H9 (cell line): Measurements from ENCODE around the gene RERE. TPM values are rescaled to one million over a fixed set of nuclear protein-coding genes. Genes with fewer than 3 reads are reported as not detected.
A peak's percentile ranks its signal among the peaks of the same experiment; 100 is the strongest.

Source experiments
- DNase-seq: peaks from one replicate; pipeline ENCODE4 v3.0.0-alpha.2; 2017
- H2AFZ ChIP-seq: one replicate; pipeline ENCODE4 v1.6.1; 2013; ENCODE audit warnings: mild to moderate bottlenecking, low read length, control low read depth, moderate library complexity
- H2AK5ac ChIP-seq: 2 replicates; pipeline ENCODE4 v1.6.1; 2013; ENCODE audit warnings: low read length, control low read depth, mixed read lengths; ENCODE audit not compliant: insufficient read length
- H2BK120ac ChIP-seq: one replicate; pipeline ENCODE4 v1.6.1; 2013; ENCODE audit warnings: low read depth, mild to moderate bottlenecking, low read length, control low read depth, inconsistent platforms; ENCODE audit not compliant: poor library complexity, severe bottlenecking
- H2BK12ac ChIP-seq: 2 replicates; pipeline ENCODE4 v1.6.1; 2013; ENCODE audit warnings: low read length, control low read depth, mixed read lengths, low read depth; ENCODE audit not compliant: insufficient read length
- H2BK15ac ChIP-seq: 2 replicates; pipeline ENCODE4 v1.6.1; 2013; ENCODE audit warnings: low read depth, low read length, control low read depth
- H2BK20ac ChIP-seq: one replicate; pipeline ENCODE4 v1.6.1; 2013; ENCODE audit warnings: low read depth, mild to moderate bottlenecking, low read length, control low read depth, inconsistent platforms; ENCODE audit not compliant: poor library complexity, severe bottlenecking
- H2BK5ac ChIP-seq: 2 replicates; pipeline ENCODE4 v1.6.1; 2013; ENCODE audit warnings: low read length, control low read depth, mixed read lengths; ENCODE audit not compliant: insufficient read length
- H3K14ac ChIP-seq: 2 replicates; pipeline ENCODE4 v1.6.1; 2013; ENCODE audit warnings: low read length, control low read depth; ENCODE audit not compliant: insufficient read depth
- H3K18ac ChIP-seq: 2 replicates; pipeline ENCODE4 v1.6.1; 2013; ENCODE audit warnings: low read depth, mild to moderate bottlenecking, mixed read lengths, low read length, control low read depth; ENCODE audit not compliant: insufficient read length
- H3K23ac ChIP-seq: 2 replicates; pipeline ENCODE4 v1.6.1; 2013; ENCODE audit warnings: low read length, control low read depth, mixed read lengths, low read depth; ENCODE audit not compliant: insufficient read length
- H3K23me2 ChIP-seq: 2 replicates; pipeline ENCODE4 v1.6.1; 2013; ENCODE audit warnings: low read depth, mild to moderate bottlenecking, mixed read lengths, low read length, control low read depth; ENCODE audit not compliant: insufficient read length, poor library complexity, severe bottlenecking
- H3K27ac ChIP-seq: 2 replicates; pipeline ENCODE4 v1.5.1; 2013; ENCODE audit warnings: low read length, control low read depth, mixed read lengths, low read depth; ENCODE audit not compliant: insufficient read length
- H3K27me3 ChIP-seq: 2 replicates; pipeline ENCODE4 v1.6.1; 2013; ENCODE audit warnings: low read length, control low read depth, inconsistent platforms; ENCODE audit not compliant: insufficient read depth
- H3K4ac ChIP-seq: 2 replicates; pipeline ENCODE4 v1.6.1; 2013; ENCODE audit warnings: low read depth, mild to moderate bottlenecking, control low read depth, inconsistent platforms, low read length, moderate library complexity
- H3K4me1 ChIP-seq: 2 replicates; pipeline ENCODE4 v1.6.1; 2013; ENCODE audit warnings: low read length, control low read depth, inconsistent platforms; ENCODE audit not compliant: insufficient read depth
- H3K4me2 ChIP-seq: 2 replicates; pipeline ENCODE4 v1.6.1; 2013; ENCODE audit warnings: low read length, control low read depth, mixed read lengths; ENCODE audit not compliant: insufficient read length, insufficient read depth
- H3K56ac ChIP-seq: 2 replicates; pipeline ENCODE4 v1.6.1; 2013; ENCODE audit warnings: low read depth, mild to moderate bottlenecking, mixed read lengths, low read length, control low read depth; ENCODE audit not compliant: insufficient read length
- H3K79me1 ChIP-seq: 2 replicates; pipeline ENCODE4 v1.6.1; 2013; ENCODE audit warnings: low read depth, mild to moderate bottlenecking, moderate library complexity, low read length, control low read depth, inconsistent platforms; ENCODE audit not compliant: insufficient read depth, poor library complexity, severe bottlenecking
- H3K79me2 ChIP-seq: 2 replicates; pipeline ENCODE4 v1.6.1; 2013; ENCODE audit warnings: low read length, control low read depth, inconsistent platforms; ENCODE audit not compliant: insufficient read depth
- H3K9ac ChIP-seq: 2 replicates; pipeline ENCODE4 v1.6.1; 2013; ENCODE audit warnings: low read length, control low read depth, mixed read lengths; ENCODE audit not compliant: insufficient read length; ENCODE audit errors: extremely low read depth
- H3K9me3 ChIP-seq: one replicate; pipeline ENCODE4 v1.6.1; 2013; ENCODE audit warnings: low read depth, low read length, inconsistent platforms; ENCODE audit not compliant: control insufficient read depth
- H3T11ph ChIP-seq: one replicate; pipeline ENCODE4 v1.6.1; 2013; ENCODE audit warnings: mild to moderate bottlenecking, low read length, control low read depth, inconsistent platforms
- H4K20me1 ChIP-seq: one replicate; pipeline ENCODE4 v1.6.1; 2013; ENCODE audit not compliant: control insufficient read depth, insufficient read length, insufficient read depth
- H4K5ac ChIP-seq: 2 replicates; pipeline ENCODE4 v1.6.1; 2013; ENCODE audit warnings: low read depth, mild to moderate bottlenecking, mixed read lengths, low read length, control low read depth; ENCODE audit not compliant: insufficient read length
- H4K8ac ChIP-seq: replicated peaks from 2 replicates; pipeline ENCODE4 v1.6.1; 2013; ENCODE audit warnings: low read length, control low read depth, mixed read lengths, low read depth; ENCODE audit not compliant: insufficient read length
- H4K91ac ChIP-seq: 2 replicates; pipeline ENCODE4 v1.6.1; 2013; ENCODE audit warnings: low read depth, mild to moderate bottlenecking, moderate library complexity, mixed read lengths, low read length, control low read depth; ENCODE audit not compliant: insufficient read length
- H3K27ac Mint-ChIP-seq, 3 experiments: 2 replicates in 2 of 3; 3 replicates in 1 of 3; pipeline ENCODE4 v1.8.0; 2020 to 2021; ENCODE audit warnings: mixed read lengths in 3 of 3, mild to moderate bottlenecking in 1 of 3, moderate library complexity in 1 of 3
- H3K27me3 Mint-ChIP-seq: 2 replicates; pipeline ENCODE4 v1.8.0; 2021; ENCODE audit warnings: low read depth, mild to moderate bottlenecking, moderate library complexity, mixed read lengths
- H3K36me3 Mint-ChIP-seq, 3 experiments: 2 replicates in 2 of 3; 3 replicates in 1 of 3; pipeline ENCODE4 v1.8.0; 2020 to 2021; ENCODE audit warnings: low read depth in 3 of 3, mixed read lengths in 3 of 3; ENCODE audit not compliant: insufficient read depth in 1 of 3
- H3K4me1 Mint-ChIP-seq, 2 experiments: 2 replicates each; pipeline ENCODE4 v1.8.0; 2020; ENCODE audit warnings: mixed read lengths in 2 of 2
- H3K4me3 Mint-ChIP-seq, 2 experiments: 2 replicates in 1 of 2; 3 replicates in 1 of 2; pipeline ENCODE4 v1.8.0; 2020 to 2021; ENCODE audit warnings: mild to moderate bottlenecking in 2 of 2, mixed read lengths in 2 of 2, moderate library complexity in 1 of 2
- H3K9me3 Mint-ChIP-seq, 2 experiments: 2 replicates in 1 of 2; 3 replicates in 1 of 2; pipeline ENCODE4 v1.8.0; 2020; ENCODE audit warnings: mild to moderate bottlenecking in 2 of 2, mixed read lengths in 2 of 2, moderate library complexity in 1 of 2
- CTCF ChIP-seq: fragments of 200-600 bp; sonication (generic); conservative IDR thresholded peaks from 3 replicates; pipeline ENCODE4 v1.8.0; 2021; ENCODE audit warnings: antibody characterized with exemption, mild to moderate bottlenecking
- WGBS: extraction: QIAGEN DNeasy Blood & Tissue Kit; methylation state at CpG from one replicate; pipeline ENCODE4 v1.1.7; 2013; ENCODE audit warnings: missing lambda C conversion rate, low lambda C conversion rate, mixed read lengths; ENCODE audit not compliant: insufficient read length; ENCODE audit errors: extremely low coverage; 5-methylcytosine and 5-hydroxymethylcytosine counted together
- total RNA-seq: library from RNA; stranded (reverse); gene quantifications from 2 replicates; pipeline ENCODE4 v1.2.1, GENCODE V29; 2021

RERE gene
- total RNA-seq, 1 experiment from 2014 or later = 103 TPM

DNA sequence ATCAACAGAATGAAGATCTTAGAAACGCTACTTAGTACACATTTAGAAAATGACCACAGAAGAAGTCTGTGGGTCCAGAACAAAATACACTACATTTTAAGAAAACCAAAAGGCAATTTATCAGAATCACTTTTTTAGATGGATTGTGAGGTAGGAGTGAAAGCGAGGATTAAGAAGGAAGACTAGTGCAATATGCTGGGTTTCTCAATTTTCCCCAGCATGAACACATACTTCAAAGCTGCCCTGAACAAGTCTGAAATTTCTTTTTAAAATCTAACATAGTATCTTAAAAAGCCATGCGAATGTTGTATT is 299.0 kb downstream of the RERE start:
- Mint-ChIP-seq H3K36me3 (peaks cover 3 to 11% (median 6%) of the 10 kb centered on the region in 3 experiments; a peak in 6 of 7 replicates), H3K27me3 (no peaks in the 10 kb centered on the region), H3K4me1 (peaks cover 19 to 31% of the 10 kb centered on the region in 2 experiments), H3K9me3 (no peaks in the 10 kb centered on the region; a peak in 1 of 5 replicates), H3K4me3 (no peak overlapping the region), H3K27ac (peak overlapping the region in 1 of 3 experiments; percentile 84; a peak in 2 of 7 replicates)
- H3K27ac ChIP-seq = no peak overlapping the region
- no peak overlapping the region for H3K23ac ChIP-seq
- H3K14ac ChIP-seq = no peak overlapping the region
- H2BK5ac ChIP-seq = no peak overlapping the region
- no peaks in the 10 kb centered on the region for H4K20me1 ChIP-seq
- no peak overlapping the region for H2AFZ ChIP-seq
- no peak overlapping the region for H3K9ac ChIP-seq
- H3K9me3 ChIP-seq = no peaks in the 10 kb centered on the region
- H2AK5ac ChIP-seq = no peak overlapping the region
- no peaks in the 10 kb centered on the region; the same call in 1 of the 2 replicates for H3K79me2 ChIP-seq
- no peak overlapping the region for H3T11ph ChIP-seq
- H2BK15ac ChIP-seq = no peak overlapping the region
- no peak for DNase-seq
- no peak overlapping the region for H3K4me2 ChIP-seq
- no peak overlapping the region for H4K91ac ChIP-seq
- H3K4me1 ChIP-seq = peaks cover 2% of the 10 kb centered on the region; the same call in 1 of the 2 replicates
- H3K56ac ChIP-seq = no peak overlapping the region
- H2BK20ac ChIP-seq = no peak overlapping the region
- no peaks in the 10 kb centered on the region for H3K23me2 ChIP-seq
- no peaks in the 10 kb centered on the region for H3K79me1 ChIP-seq
- no peak overlapping the region for H3K4ac ChIP-seq
- no peak overlapping the region for H3K18ac ChIP-seq
- H4K5ac ChIP-seq = no peak overlapping the region
- no peak overlapping the region for H2BK120ac ChIP-seq
- TF ChIP-seq CTCF = no peak
- H3K27me3 ChIP-seq = no peaks in the 10 kb centered on the region
- no peak overlapping the region for H2BK12ac ChIP-seq
- whole genome bisulfite sequencing = no CpG with 5 or more reads among the region's 3 CpGs
- no peak overlapping the region for H4K8ac ChIP-seq
